Measurements from ENCODE around the gene APOL5. TPM values are rescaled to one million over a fixed set of nuclear protein-coding genes. Genes with fewer than 3 reads are reported as not detected.
"Not testable (repeated sequence)": the region's sequence is repeated elsewhere in the genome, so short reads cannot be mapped to it uniquely, and the experiment has no call there.

Gene APOL5
- total RNA-seq, 1 experiment from 2014 or later: not detected

- TF ChIP-seq EZH2phosphoT487 (IDR thresholded peaks at IDR 0.05; ENCODE audit: borderline replicate concordance, low read length) (no peak), EZH2 (IDR thresholded peaks at IDR 0.05; ENCODE audit: low read length, unreplicated experiment) (no peak), CTCF (conservative IDR thresholded peaks at IDR 0.05; ENCODE audit: low read depth, low read length) (no peak)
- Histone ChIP-seq H3K9me2 (replicated peaks; ENCODE audit: low read length) (no peaks in the 10 kb centered on the region), H3K4me3 (ENCODE audit: low read length) (no peak overlapping the region), H3K79me2 (ENCODE audit: low read length) (no peaks in the 10 kb centered on the region), H3K27ac (ENCODE audit: low read length) (no peak overlapping the region), H3K4me1 (ENCODE audit: insufficient read depth, low read length) (no peaks in the 10 kb centered on the region), H3K4me2 (ENCODE audit: low read length) (no peak overlapping the region), H3K9me3 (ENCODE audit: low read length) (no peaks in the 10 kb centered on the region), H3F3A (ENCODE audit: low read length, unreplicated experiment) (no peaks in the 10 kb centered on the region), H4K20me1 (ENCODE audit: low read length) (no peaks in the 10 kb centered on the region), H3K27me3 (ENCODE audit: low read length) (no peaks in the 10 kb centered on the region), H3K36me3 (ENCODE audit: low read depth, low read length) (no peaks in the 10 kb centered on the region), H3K9ac (ENCODE audit: low read length) (no peak overlapping the region), H2AFZ (ENCODE audit: low read length) (no peak overlapping the region)
- DNase-seq (no peak), ATAC-seq (no peak)
- BruUV-seq (replicated peaks): no TSS peak
- CTCF ChIA-PET: no interaction called here
- POLR2A ChIA-PET (ENCODE audit: unreplicated experiment): no interaction called here
- intact Hi-C loops (cut with micrococcal nuclease): no loop called here
These were observed 22.5 kb upstream of the APOL5 start for GRCh38 chr22:35695202-35695601.

GRCh38 chr22:35697142-35697541 is 20.5 kb upstream of the APOL5 start:
- H3F3A ChIP-seq (ENCODE audit: low read length, unreplicated experiment): no peaks in the 10 kb centered on the region
- H3K9me2 ChIP-seq (replicated peaks; ENCODE audit: low read length): no peaks in the 10 kb centered on the region
- H3K9ac ChIP-seq (ENCODE audit: low read length): no peak overlapping the region
- H3K27ac ChIP-seq (ENCODE audit: low read length): no peak overlapping the region
- TF ChIP-seq EZH2 (IDR thresholded peaks at IDR 0.05; ENCODE audit: low read length, unreplicated experiment): no peak
- TF ChIP-seq CTCF (conservative IDR thresholded peaks at IDR 0.05; ENCODE audit: low read depth, low read length): no peak
- TF ChIP-seq EZH2phosphoT487 (IDR thresholded peaks at IDR 0.05; ENCODE audit: borderline replicate concordance, low read length): no peak
- intact Hi-C loops (cut with micrococcal nuclease): no loop called here
- no peaks in the 10 kb centered on the region for H4K20me1 ChIP-seq (ENCODE audit: low read length)
- ChIA-PET POLR2A (ENCODE audit: unreplicated experiment) (no interaction called here), CTCF (no interaction called here)
- no peaks in the 10 kb centered on the region for H3K27me3 ChIP-seq (ENCODE audit: low read length)
- ATAC-seq (no peak), DNase-seq (no peak)
- no peak overlapping the region for H3K4me2 ChIP-seq (ENCODE audit: low read length)
- no peak overlapping the region for H3K4me3 ChIP-seq (ENCODE audit: low read length)
- H3K9me3 ChIP-seq (ENCODE audit: low read length): no peaks in the 10 kb centered on the region
- no peak overlapping the region for H2AFZ ChIP-seq (ENCODE audit: low read length)
- no peaks in the 10 kb centered on the region for H3K4me1 ChIP-seq (ENCODE audit: insufficient read depth, low read length)
- BruUV-seq (replicated peaks): no TSS peak
- no peaks in the 10 kb centered on the region for H3K36me3 ChIP-seq (ENCODE audit: low read depth, low read length)
- no peaks in the 10 kb centered on the region for H3K79me2 ChIP-seq (ENCODE audit: low read length)

GRCh38 chr22:35699852-35700251 is 17.8 kb upstream of the APOL5 start:
- H4K20me1 ChIP-seq (ENCODE audit: low read length); CTCF ChIA-PET; H3K4me2 ChIP-seq (ENCODE audit: low read length); H3K4me3 ChIP-seq (ENCODE audit: low read length); H3K9me3 ChIP-seq (ENCODE audit: low read length); DNase-seq; H3K79me2 ChIP-seq (ENCODE audit: low read length); intact Hi-C loops (cut with micrococcal nuclease); H3K27ac ChIP-seq (ENCODE audit: low read length); H3K4me1 ChIP-seq (ENCODE audit: insufficient read depth, low read length); H3K9ac ChIP-seq (ENCODE audit: low read length); POLR2A ChIA-PET (ENCODE audit: unreplicated experiment); H3K36me3 ChIP-seq (ENCODE audit: low read depth, low read length); H3K27me3 ChIP-seq (ENCODE audit: low read length); BruUV-seq (replicated peaks); H3F3A ChIP-seq (ENCODE audit: low read length, unreplicated experiment); H3K9me2 ChIP-seq (replicated peaks; ENCODE audit: low read length); ATAC-seq; H2AFZ ChIP-seq (ENCODE audit: low read length): not testable (repeated sequence)

All from PC-3 (cell line).